ENCODE results near the gene ATG2A. TPM values are rescaled to one million over a fixed set of nuclear protein-coding genes. Genes with fewer than 3 reads are reported as not detected.

ATG2A gene
- total RNA-seq, 1 experiment from 2014 or later = 5.2 TPM

DNA sequence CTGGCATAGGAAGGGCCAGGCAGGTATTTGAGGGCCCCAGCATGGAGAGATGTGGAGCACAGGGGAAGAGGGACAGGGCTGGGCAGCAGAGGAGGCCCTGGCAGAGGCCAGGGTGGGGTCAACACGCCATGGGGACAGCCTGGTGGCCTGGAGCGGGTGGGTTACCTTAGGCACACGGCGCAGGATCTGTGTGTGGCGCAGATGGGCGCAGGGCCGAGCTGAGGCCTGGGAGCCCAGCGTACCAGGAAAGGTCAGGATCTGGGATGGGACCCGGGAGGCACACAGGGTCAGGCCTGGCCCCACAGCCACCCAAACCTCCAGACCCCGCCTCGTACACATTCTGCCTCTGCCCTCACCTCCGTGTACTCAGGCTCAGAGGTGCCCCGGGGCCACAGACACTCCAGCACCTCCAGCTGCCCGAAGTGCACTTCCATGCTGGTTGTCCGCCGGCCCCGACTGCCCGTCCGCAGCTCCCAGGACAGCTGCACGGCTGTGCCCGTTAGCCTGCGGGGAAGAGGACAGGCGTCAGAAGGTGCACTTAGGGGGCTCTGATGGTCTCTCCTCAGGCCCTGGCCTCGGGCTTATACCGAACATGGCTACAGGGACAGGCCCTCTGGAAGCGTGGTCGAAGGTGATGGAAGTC is 6.4 kb downstream of the ATG2A start:
- in situ Hi-C loops (cut with HindIII; ENCODE audit: low pct_unique_long_range_greater_than_20kb, low sequenced_read_pairs) = no loop called here
- no peak for DNase-seq (ENCODE audit: low read depth, low spot score)

GRCh38 chr11:64909653-64910343 is 7.2 kb downstream of the ATG2A start:
- in situ Hi-C loops (cut with HindIII; ENCODE audit: low pct_unique_long_range_greater_than_20kb, low sequenced_read_pairs) = no loop called here
- DNase-seq (ENCODE audit: low read depth, low spot score) = no peak

DNA sequence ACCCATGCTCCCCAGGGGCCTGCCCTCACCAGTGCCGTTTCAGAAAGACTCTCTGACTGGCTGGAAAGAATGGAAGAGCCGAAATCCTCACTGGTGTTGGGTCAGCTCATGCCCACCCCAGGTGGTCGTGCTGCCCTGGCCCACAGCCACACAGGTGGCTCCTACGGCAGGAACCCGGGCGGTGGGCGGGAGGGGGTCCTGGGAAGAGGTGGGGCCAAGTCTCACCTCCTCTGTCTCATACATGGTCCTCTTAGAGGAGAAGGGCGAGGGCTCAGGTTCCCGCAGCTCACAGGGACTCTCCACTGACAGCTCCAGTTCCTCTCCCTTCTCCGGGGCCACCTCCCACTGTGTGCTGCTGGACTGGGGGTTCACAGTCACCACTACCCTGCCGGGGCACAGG is 8.2 kb downstream of the ATG2A start:
- in situ Hi-C loops (cut with HindIII; ENCODE audit: low pct_unique_long_range_greater_than_20kb, low sequenced_read_pairs) = no loop called here
- no peak for DNase-seq (ENCODE audit: low read depth, low spot score)

DNA sequence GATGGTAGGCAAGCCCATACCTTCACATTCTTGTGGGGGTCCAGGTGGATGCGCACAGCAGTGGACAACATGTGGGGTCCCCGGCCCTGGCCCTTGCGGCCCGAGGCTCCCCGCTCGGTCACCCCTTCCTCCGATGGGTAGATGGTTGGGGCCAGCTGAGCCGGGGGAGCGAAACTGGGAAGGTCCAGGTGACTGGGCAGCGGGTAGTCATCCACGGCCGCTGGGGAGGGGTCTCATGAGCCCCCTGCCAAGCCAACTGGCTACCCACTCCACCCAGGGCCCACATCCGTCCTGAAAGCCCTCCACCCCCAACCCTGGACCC is 10.7 kb downstream of the ATG2A start:
- in situ Hi-C loops (cut with HindIII; ENCODE audit: low pct_unique_long_range_greater_than_20kb, low sequenced_read_pairs) = no loop called here

DNA sequence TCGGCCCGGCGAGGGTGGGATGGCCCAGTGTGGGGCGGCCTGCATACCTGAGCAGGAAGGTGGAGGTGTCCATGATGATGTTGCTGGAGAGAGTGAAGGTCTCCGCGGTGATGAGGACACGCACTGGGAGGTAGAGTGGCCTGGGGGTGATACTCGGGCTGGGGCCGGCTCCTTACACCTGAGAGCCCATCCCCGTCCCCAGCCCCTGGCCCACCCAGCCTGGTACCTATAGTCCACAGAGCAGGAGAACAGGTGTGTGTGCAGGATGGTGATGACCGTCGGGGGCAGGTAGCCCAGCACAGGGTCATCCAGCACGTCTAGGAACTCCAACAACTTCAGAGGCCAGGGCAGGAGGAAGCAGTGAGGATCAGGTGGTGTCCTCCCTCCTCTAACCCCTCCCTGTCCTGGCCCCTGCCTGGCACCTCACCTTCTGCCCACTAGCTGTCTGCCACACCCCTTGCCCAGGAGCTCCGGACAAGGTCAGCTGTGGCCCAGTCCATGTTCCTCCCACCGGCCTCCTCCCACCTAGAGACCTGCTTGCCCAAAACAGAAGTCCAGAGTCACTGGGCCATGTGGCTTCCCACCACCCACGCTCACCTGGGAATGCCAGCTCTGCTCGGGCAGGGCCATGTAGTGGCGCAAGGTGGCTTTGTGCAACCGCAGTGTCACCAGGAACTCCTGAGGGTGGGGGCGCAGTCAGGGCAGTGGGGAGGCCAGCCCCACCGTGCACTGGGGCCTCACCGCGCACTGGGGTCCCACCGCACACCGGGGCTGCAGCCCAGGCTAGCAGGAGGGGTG is 11.3 kb downstream of the ATG2A start:
- DNase-seq (ENCODE audit: low read depth, low spot score) = no peak
- in situ Hi-C loops (cut with HindIII; ENCODE audit: low pct_unique_long_range_greater_than_20kb, low sequenced_read_pairs) = no loop called here

More for the DNA sequence above, 10.7 kb downstream of the ATG2A start:
- DNase-seq (ENCODE audit: low read depth, low spot score) = no peak

- in situ Hi-C loops (cut with HindIII; ENCODE audit: low pct_unique_long_range_greater_than_20kb, low sequenced_read_pairs) = no loop called here
- DNase-seq (ENCODE audit: low read depth, low spot score) = no peak
Observed at GRCh38 chr11:64903291-64903833, 13.6 kb downstream of the ATG2A start.

DNA sequence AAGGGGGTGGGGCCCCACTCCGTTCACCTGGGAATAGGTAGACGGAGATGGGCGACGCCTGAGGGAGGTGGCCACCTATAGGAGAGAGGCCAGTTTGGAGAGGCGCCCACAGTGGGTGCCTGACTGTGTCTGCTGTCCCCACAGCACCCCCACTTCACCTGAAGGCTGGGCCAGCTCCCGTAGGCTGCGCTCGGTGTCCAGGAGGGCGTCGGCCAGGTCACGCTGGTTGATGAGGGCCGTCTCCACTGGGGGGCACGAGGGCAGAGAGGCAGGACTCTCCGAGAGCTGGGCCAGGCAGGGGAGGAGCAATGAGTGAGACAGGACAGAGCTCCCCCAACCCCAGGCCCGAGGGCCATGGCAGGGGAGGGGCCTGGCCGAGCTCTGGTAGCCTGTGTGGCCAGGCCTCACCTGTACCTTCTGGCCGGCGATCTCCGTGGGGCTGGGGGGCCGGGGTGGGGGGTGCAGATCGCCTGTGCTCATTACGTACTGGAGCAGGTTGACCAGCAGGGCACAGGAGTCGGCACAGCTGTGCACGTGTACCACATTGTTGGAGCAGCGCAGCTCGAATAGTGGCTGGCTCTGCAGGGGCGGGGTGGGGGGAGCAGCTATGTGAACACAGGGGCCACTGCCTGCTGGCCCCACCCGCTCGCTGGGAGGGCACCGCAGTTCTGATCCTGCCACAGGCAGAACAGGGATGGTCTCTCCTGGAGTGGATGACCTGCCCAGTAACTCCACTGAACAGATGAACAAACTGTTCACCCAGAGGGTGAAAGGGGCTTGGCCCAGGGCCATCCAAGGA is 14.7 kb downstream of the ATG2A start:
- no peak for DNase-seq (ENCODE audit: low read depth, low spot score)
- in situ Hi-C loops (cut with HindIII; ENCODE audit: low pct_unique_long_range_greater_than_20kb, low sequenced_read_pairs) = no loop called here

DNA sequence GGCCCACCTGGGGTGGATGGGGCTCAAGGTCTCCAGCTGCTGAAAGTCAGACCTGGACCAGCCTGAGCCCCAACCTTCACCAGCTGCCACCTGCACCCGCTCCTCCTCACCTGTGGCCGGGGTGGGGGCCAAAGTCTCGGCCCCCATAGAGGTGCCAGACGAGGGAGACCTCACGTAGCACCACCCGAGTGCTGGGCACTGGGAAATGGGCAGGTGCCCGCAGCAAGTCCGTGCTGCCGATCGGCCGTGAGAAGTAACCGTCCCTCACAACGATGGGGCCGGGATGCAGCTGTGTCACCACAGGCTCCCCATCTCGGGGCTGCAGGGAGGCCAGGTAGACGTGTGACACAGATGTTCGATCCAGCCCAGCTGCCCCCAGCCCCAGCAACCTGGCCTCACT is 16.2 kb downstream of the ATG2A start:
- in situ Hi-C loops (cut with HindIII; ENCODE audit: low pct_unique_long_range_greater_than_20kb, low sequenced_read_pairs) = no loop called here
- DNase-seq (ENCODE audit: low read depth, low spot score) = no peak

DNA sequence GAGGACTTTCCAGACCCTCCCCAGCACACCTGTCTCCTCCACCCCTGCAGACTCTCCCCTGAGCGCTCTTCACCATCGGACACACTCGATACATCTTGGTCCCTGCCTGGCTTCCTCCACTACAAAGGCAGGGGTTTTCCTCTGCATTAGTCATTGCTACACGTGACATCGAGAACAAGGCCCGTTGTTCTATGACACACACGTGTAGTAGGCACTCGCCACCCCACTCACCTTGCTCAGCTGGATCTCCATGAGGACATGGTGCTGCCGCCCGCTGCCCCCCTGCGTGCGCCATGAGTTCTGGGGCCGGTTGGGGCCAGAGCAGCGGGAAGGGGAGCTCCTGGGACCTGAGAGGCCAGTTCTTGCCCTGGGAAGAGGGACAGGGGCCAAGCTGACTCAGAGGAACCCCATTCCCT is 16.7 kb downstream of the ATG2A start:
- in situ Hi-C loops (cut with HindIII; ENCODE audit: low pct_unique_long_range_greater_than_20kb, low sequenced_read_pairs) = no loop called here
- peak; percentile 36 for DNase-seq (ENCODE audit: low read depth, low spot score)

DNA sequence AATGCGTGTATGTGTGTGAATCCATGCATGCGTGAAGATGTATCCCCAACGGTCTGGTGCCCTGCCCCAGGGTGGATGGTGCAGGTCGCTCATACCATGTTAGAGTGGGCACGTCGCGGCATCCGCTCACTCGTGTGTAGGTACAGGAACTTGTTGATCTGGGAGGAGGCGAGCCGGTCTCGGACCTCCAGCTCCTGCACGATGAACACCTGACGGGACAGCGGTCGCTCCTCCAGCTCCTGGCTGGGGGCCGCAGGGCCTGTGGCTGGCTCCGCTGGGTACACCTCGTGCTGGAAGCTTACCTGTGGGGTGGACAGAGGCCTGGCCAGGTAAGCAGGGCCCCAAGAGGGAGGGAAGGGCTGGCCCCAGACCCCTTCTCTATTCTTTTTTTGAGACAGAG is 18.5 kb downstream of the ATG2A start:
- DNase-seq (ENCODE audit: low read depth, low spot score) = no peak
- in situ Hi-C loops (cut with HindIII; ENCODE audit: low pct_unique_long_range_greater_than_20kb, low sequenced_read_pairs) = no loop called here

DNA sequence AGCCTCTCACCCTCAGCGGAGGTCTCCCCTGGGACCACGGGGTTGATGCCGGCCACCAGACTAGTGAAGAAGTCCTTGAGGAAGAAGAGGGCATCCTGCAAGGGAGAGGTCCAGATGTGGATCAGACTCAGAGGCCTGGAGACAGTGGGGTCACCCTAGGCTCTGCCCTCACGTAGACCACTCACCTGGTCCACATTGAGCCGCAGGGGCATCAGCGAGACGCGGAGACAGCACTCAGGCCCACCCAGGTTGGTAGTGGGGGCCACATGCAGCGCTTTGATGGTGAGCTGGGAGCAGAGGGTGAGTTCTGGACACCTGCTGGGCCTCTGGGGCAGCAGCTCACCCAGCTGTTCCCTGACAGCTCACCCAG is 18.9 kb downstream of the ATG2A start:
- in situ Hi-C loops (cut with HindIII; ENCODE audit: low pct_unique_long_range_greater_than_20kb, low sequenced_read_pairs) = no loop called here
- no peak for DNase-seq (ENCODE audit: low read depth, low spot score)

- no peak for DNase-seq (ENCODE audit: low read depth, low spot score)
- in situ Hi-C loops (cut with HindIII; ENCODE audit: low pct_unique_long_range_greater_than_20kb, low sequenced_read_pairs) = no loop called here
Observed at GRCh38 chr11:64897381-64898075, 19.5 kb downstream of the ATG2A start.

- in situ Hi-C loops (cut with HindIII; ENCODE audit: low pct_unique_long_range_greater_than_20kb, low sequenced_read_pairs) = no loop called here
- DNase-seq (ENCODE audit: low read depth, low spot score) = no peak
Observed at GRCh38 chr11:64896448-64897022, 20.5 kb downstream of the ATG2A start.

DNA sequence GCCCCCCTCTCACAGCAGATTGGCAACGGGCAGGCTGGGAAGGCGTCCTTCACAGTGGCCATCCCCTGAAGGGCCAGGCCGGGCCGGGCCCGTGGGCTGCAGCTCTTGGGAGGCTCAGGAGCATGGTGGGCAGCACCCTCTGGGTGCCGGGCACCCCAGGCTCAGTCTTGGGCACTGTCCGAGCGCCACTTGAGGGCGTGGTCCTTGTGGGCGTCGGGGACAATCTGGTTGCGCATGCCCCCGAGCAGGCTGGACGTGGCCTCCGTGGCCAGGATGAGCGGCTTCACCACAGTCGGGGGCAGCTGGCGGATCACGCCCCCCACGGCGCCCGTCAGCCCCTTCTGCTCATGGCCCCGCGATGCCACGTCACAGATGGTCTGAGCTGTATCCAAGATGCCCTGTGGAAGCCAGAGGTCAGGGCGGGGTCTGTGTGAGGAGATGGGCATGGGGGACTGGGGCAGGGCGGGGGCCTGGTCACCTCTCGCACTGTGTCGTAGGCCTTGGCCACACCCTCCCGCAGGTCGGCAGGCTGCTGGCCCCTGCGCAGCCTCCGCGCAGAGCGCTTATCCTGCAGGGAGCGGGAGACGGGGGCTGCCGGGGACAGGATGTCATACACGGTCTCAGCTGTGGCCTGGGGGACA is 22.1 kb downstream of the ATG2A start:
- no peak for DNase-seq (ENCODE audit: low read depth, low spot score)
- in situ Hi-C loops (cut with HindIII; ENCODE audit: low pct_unique_long_range_greater_than_20kb, low sequenced_read_pairs) = no loop called here

GRCh38 chr11:64894070-64894811 is 22.8 kb downstream of the ATG2A start:
- peak; percentile 73 for DNase-seq (ENCODE audit: low read depth, low spot score)
- in situ Hi-C loops (cut with HindIII; ENCODE audit: low pct_unique_long_range_greater_than_20kb, low sequenced_read_pairs) = no loop called here
